Effector CD4-positive, alpha-beta T cell (primary cell): ENCODE data around the gene ST7.

Source experiments
- DNase-seq: peaks from one replicate; pipeline ENCODE4 v3.0.0-alpha.2; 2020

Gene ST7

GRCh38 chr7:117069379-117069778 is 116.1 kb downstream of the ST7 start:
- no peak for DNase-seq

GRCh38 chr7:117071551-117071950 is 118.2 kb downstream of the ST7 start:
- DNase-seq, result no peak

- no peak for DNase-seq
Measured at GRCh38 chr7:117072620-117073118, 119.4 kb downstream of the ST7 start.

- no peak for DNase-seq
Measured at GRCh38 chr7:117074378-117074777, 121.1 kb downstream of the ST7 start.

GRCh38 chr7:117075934-117076333 is 122.6 kb downstream of the ST7 start:
- no peak for DNase-seq

GRCh38 chr7:117076426-117076943 is 123.2 kb downstream of the ST7 start:
- no peak for DNase-seq

- DNase-seq, result no peak
Measured at GRCh38 chr7:117077658-117078057, 124.4 kb downstream of the ST7 start.

- no peak for DNase-seq
Measured at GRCh38 chr7:117082647-117083046, 129.3 kb downstream of the ST7 start.

GRCh38 chr7:117083648-117084047 is 130.3 kb downstream of the ST7 start:
- no peak for DNase-seq

GRCh38 chr7:117084286-117084685 is 131.0 kb downstream of the ST7 start:
- DNase-seq, result no peak

- DNase-seq, result no peak
Measured at GRCh38 chr7:117085275-117085674, 132.0 kb downstream of the ST7 start.

- no peak for DNase-seq
Measured at GRCh38 chr7:117085769-117086463, 132.6 kb downstream of the ST7 start.

- DNase-seq, result no peak
Measured at GRCh38 chr7:117086788-117087187, 133.5 kb downstream of the ST7 start.

- DNase-seq, result no peak
Measured at GRCh38 chr7:117087639-117088396, 134.5 kb downstream of the ST7 start.

GRCh38 chr7:117088623-117089194 is 135.4 kb downstream of the ST7 start:
- no peak for DNase-seq

GRCh38 chr7:117090791-117091190 is 137.5 kb downstream of the ST7 start:
- DNase-seq, result no peak

GRCh38 chr7:117091721-117092120 is 138.4 kb downstream of the ST7 start:
- no peak for DNase-seq

GRCh38 chr7:117092785-117093184 is 139.5 kb downstream of the ST7 start:
- DNase-seq, result no peak

- DNase-seq, result no peak
Measured at GRCh38 chr7:117094457-117094856, 141.2 kb downstream of the ST7 start.

- no peak for DNase-seq
Measured at GRCh38 chr7:117095055-117095454, 141.8 kb downstream of the ST7 start.

GRCh38 chr7:117096330-117096729 is 143.0 kb downstream of the ST7 start:
- DNase-seq, result no peak

GRCh38 chr7:117096942-117097341 is 143.6 kb downstream of the ST7 start:
- DNase-seq, result no peak

GRCh38 chr7:117097860-117098259 is 144.6 kb downstream of the ST7 start:
- no peak for DNase-seq

GRCh38 chr7:117098457-117098856 is 145.2 kb downstream of the ST7 start:
- no peak for DNase-seq
